Fibroblast of lung (primary cell): ENCODE data around the gene CRYAA.
"Not testable (repeated sequence)": the region's sequence is repeated elsewhere in the genome, so short reads cannot be mapped to it uniquely, and the experiment has no call there.

Experiments
- CTCF ChIP-seq, 2 donors: IDR thresholded peaks in 1 of 2; conservative IDR thresholded peaks in 1 of 2; 1 replicate in 1 of 2; 2 replicates in 1 of 2; pipeline ENCODE4 v1.5.1; 2011 to 2012; ENCODE audit warnings: low read length in 2 of 2, control low read depth in 1 of 2, inconsistent platforms in 1 of 2, low read depth in 1 of 2, mild to moderate bottlenecking in 1 of 2
- EZH2 ChIP-seq: IDR thresholded peaks from 2 replicates; pipeline ENCODE4 v1.5.1; 2012; ENCODE audit warnings: low read length, control low read depth, mild to moderate bottlenecking; ENCODE audit errors: missing control alignments

GRCh38 chr21:43177043-43177906 is 8.5 kb downstream of the CRYAA start:
- not testable (repeated sequence) for TF ChIP-seq EZH2; CTCF (conservative IDR thresholded peaks at IDR 0.05 in 1 of 2, IDR thresholded peaks at IDR 0.05 in 1 of 2; ENCODE audit: low read depth in 1 of 2, low read length in 2 of 2)
